ENCODE measurements around the gene ARV1. TPM values are rescaled to one million over a fixed set of nuclear protein-coding genes. Genes with fewer than 3 reads are reported as not detected.
"Not testable (repeated sequence)": the region's sequence is repeated elsewhere in the genome, so short reads cannot be mapped to it uniquely, and the experiment has no call there.

Gene ARV1
- total and polyA plus RNA-seq, 4 donors: 24.1 to 40.4 (median 31.7) TPM

DNA sequence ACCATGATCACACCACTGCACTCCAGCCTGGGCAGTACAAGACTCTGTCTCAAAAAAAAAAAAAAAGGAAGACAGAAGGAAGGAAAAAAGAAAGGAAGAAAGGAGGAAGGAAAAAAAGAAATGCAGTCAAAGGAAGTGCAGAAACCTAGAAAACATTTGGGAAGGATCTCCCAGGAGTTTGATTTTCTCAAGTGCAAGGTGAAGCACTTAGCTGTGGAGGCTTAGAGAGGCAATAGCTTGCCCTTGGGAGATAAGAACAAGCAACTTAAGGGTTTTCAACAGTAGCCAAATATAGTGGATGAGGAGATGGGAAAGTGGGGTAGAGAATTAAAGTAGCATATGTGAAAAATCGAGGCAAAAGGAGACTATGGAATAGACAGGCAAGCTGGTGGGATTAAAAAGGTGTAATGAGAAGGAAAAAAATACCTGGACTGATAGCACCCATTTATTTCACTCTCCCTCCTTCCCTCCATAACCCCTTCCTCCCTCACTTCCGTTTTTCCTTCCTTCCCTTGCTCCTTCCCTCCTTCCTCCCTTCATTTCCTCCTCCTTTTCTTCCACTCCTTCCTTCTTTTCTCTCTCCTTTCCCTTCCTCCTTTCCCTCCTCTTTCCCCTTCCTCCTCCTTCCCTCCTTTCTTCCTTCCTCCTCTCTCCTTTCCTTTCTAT lies 68.0 kb downstream of the ARV1 start:
- Histone ChIP-seq H3K4me1 (ENCODE audit: control insufficient read depth, insufficient read depth, low read length) (no peaks in the 10 kb centered on the region), H3K27ac (ENCODE audit: low read depth, low read length) (no peak overlapping the region), H3K36me3 (ENCODE audit: control insufficient read depth, insufficient read depth, low read length) (no peaks in the 10 kb centered on the region), H3K9me3 (ENCODE audit: control insufficient read depth, insufficient read depth, low read length) (no peaks in the 10 kb centered on the region), H3K4me3 (ENCODE audit: low read depth, low read length) (no peak overlapping the region), H3K27me3 (ENCODE audit: control insufficient read depth, insufficient read depth, low read length) (no peaks in the 10 kb centered on the region)
- 73% methylated on average over 1 of the region's 2 CpGs for WGBS (ENCODE audit: insufficient coverage)
- no peak for DNase-seq (ENCODE audit: low read depth in 4 of 6, low spot score in 6 of 6)

DNA sequence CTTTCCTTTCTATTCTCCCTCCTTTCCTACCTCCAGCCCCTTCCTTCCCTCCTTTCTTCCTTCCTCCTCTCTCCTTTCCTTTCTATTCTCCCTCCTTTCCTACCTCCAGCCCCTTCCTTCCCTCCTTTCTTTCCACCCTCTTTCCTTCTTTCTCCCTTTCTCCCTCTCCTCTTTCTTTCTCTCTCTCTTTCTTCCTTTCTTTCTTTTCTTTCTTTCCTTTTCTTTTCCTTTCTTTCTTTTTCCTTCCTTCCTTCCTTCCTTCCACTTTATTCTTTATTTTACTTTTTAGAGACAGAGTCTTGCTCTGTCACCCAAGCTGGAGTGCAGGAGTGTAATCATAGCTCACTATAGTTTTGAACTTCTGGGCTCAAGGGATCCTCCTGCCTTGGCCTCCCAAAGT lies 68.6 kb downstream of the ARV1 start:
- not testable (repeated sequence) for H3K9me3 ChIP-seq (ENCODE audit: control insufficient read depth, insufficient read depth, low read length); H3K27me3 ChIP-seq (ENCODE audit: control insufficient read depth, insufficient read depth, low read length); H3K4me1 ChIP-seq (ENCODE audit: control insufficient read depth, insufficient read depth, low read length); DNase-seq (ENCODE audit: low read depth in 4 of 6, low spot score in 6 of 6); H3K27ac ChIP-seq (ENCODE audit: low read depth, low read length); H3K36me3 ChIP-seq (ENCODE audit: control insufficient read depth, insufficient read depth, low read length); H3K4me3 ChIP-seq (ENCODE audit: low read depth, low read length)

DNA sequence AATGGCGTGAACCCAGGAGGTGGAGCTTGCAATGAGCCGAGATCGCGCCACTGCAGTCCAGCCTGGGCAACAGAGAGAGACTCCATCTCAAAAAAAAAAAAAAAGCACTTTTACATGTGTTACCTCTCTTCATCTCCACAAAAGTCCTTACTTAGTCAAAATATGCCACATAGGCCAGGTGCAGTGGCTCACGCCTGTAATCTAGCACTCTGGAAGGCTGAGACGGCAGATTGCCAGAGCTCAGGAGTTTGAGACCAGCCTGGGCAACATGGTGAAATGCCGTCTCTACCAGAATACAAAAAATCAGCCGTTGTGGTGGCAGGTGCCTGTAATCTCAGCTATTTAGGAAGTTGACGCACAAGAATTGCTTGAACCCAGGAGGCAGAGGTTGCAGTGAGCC lies 69.5 kb downstream of the ARV1 start:
- DNase-seq (ENCODE audit: low read depth in 4 of 6, low spot score in 6 of 6); H3K27ac ChIP-seq (ENCODE audit: low read depth, low read length); H3K4me1 ChIP-seq (ENCODE audit: control insufficient read depth, insufficient read depth, low read length); H3K9me3 ChIP-seq (ENCODE audit: control insufficient read depth, insufficient read depth, low read length); H3K4me3 ChIP-seq (ENCODE audit: low read depth, low read length); H3K36me3 ChIP-seq (ENCODE audit: control insufficient read depth, insufficient read depth, low read length); H3K27me3 ChIP-seq (ENCODE audit: control insufficient read depth, insufficient read depth, low read length): not testable (repeated sequence)
- 95% methylated on average over 2 of the region's 9 CpGs for WGBS (ENCODE audit: insufficient coverage)

GRCh38 chr1:231049121-231049979 lies 70.5 kb downstream of the ARV1 start:
- Histone ChIP-seq H3K27ac (ENCODE audit: low read depth, low read length) (no peak overlapping the region), H3K27me3 (ENCODE audit: control insufficient read depth, insufficient read depth, low read length) (no peaks in the 10 kb centered on the region), H3K36me3 (ENCODE audit: control insufficient read depth, insufficient read depth, low read length) (no peaks in the 10 kb centered on the region), H3K4me3 (ENCODE audit: low read depth, low read length) (no peak overlapping the region), H3K9me3 (ENCODE audit: control insufficient read depth, insufficient read depth, low read length) (no peaks in the 10 kb centered on the region), H3K4me1 (ENCODE audit: control insufficient read depth, insufficient read depth, low read length) (peaks cover 8% of the 10 kb centered on the region)
- DNase-seq (ENCODE audit: low read depth in 4 of 6, low spot score in 6 of 6): no peak
- 89% methylated on average over 3 of the region's 10 CpGs for WGBS (ENCODE audit: insufficient coverage)

Other genes with a start within 250 kb of the ARV1 start
- gene CAPN9, start 231.7 kb upstream of the ARV1 start, total RNA-seq: under 1 TPM; 0.20 to 0.66 TPM
- 1 to 10 TPM in 1 of 2 donors, under 1 TPM in 1; 0.20 to 1.6 TPM for gene CAPN9, start 231.7 kb upstream of the ARV1 start, polyA plus RNA-seq (ENCODE audit: insufficient read length in 2 of 2)
- 10 to 100 TPM; 51.1 to 96.1 TPM for gene C1orf198, start 110.6 kb upstream of the ARV1 start, total RNA-seq
- 10 to 100 TPM; 75.2 to 80.7 TPM for gene C1orf198, start 110.6 kb upstream of the ARV1 start, polyA plus RNA-seq (ENCODE audit: insufficient read length in 2 of 2)
- 10 to 100 TPM; 23.5 to 48.3 TPM for gene TTC13, start 233 bp upstream of the ARV1 start, total RNA-seq
- 10 to 100 TPM; 34.0 to 36.2 TPM for gene TTC13, start 233 bp upstream of the ARV1 start, polyA plus RNA-seq (ENCODE audit: insufficient read length in 2 of 2)
- gene FAM89A, start 61.2 kb downstream of the ARV1 start, total RNA-seq: 10 to 100 TPM; 12.9 to 20.9 TPM
- 10 to 100 TPM; 26.1 to 28.8 TPM for gene FAM89A, start 61.2 kb downstream of the ARV1 start, polyA plus RNA-seq (ENCODE audit: insufficient read length in 2 of 2)
- gene TRIM67, start 183.0 kb downstream of the ARV1 start, total RNA-seq: 10 to 100 TPM in 1 of 2 donors, 1 to 10 TPM in 1; 5.2 to 13.8 TPM
- gene TRIM67, start 183.0 kb downstream of the ARV1 start, polyA plus RNA-seq (ENCODE audit: insufficient read length in 2 of 2): 10 to 100 TPM; 33.9 to 37.2 TPM

All from spinal cord (tissue), 10 donors.